H1 (cell line): ENCODE results near the gene NXN. TPM values are rescaled to one million over a fixed set of nuclear protein-coding genes. Genes with fewer than 3 reads are reported as not detected.

Experiments used
- CTCF ChIA-PET: fragments of 300-600 bp; sonication (Branson Sonifier 250); formaldehyde crosslinking; loops from one replicate; lab custom pipeline; 2021; ENCODE audit not compliant: partially characterized antibody; lab: Charles Lee
- POLR2A ChIA-PET: fragments of 300-600 bp; sonication (Branson Sonifier 250); formaldehyde crosslinking; loops from one replicate; lab custom pipeline; 2021; ENCODE audit warnings: inconsistent platforms; ENCODE audit not compliant: partially characterized antibody; lab: Charles Lee
- DNase-seq, 2 experiments: peaks; one replicate each; pipeline versions ENCODE4 v3.0.0 to v3.0.0-alpha.2; 2010 to 2022; ENCODE audit warnings: low spot score in 2 of 2, low read depth in 1 of 2, mixed read lengths in 1 of 2
- FAIRE-seq: peaks from 2 replicates; lab custom pipeline; 2011; peaks lifted over from hg19 to GRCh38; lab: Jason Lieb, UNC
- H2AFZ ChIP-seq: 2 replicates; pipeline ENCODE4 v1.8.1; 2012; ENCODE audit warnings: low read length, inconsistent platforms
- H2AK5ac ChIP-seq: 2 replicates; pipeline ENCODE4 v1.6.1; 2013; ENCODE audit warnings: low read depth, low read length
- H2BK120ac ChIP-seq: replicated peaks from 2 replicates; pipeline ENCODE3; 2013; ENCODE audit warnings: low read depth, low read length, inconsistent platforms
- H2BK12ac ChIP-seq: 2 replicates; pipeline ENCODE4 v1.6.1; 2013; ENCODE audit warnings: low read depth, low read length
- H2BK15ac ChIP-seq: 2 replicates; pipeline ENCODE4 v1.6.1; 2013; ENCODE audit warnings: low read length
- H2BK20ac ChIP-seq: 2 replicates; pipeline ENCODE4 v1.6.1; 2013; ENCODE audit warnings: low read length
- H2BK5ac ChIP-seq: 2 replicates; pipeline ENCODE4 v1.6.1; 2013; ENCODE audit warnings: low read depth, low read length
- H3K14ac ChIP-seq: 2 replicates; pipeline ENCODE4 v1.6.1; 2013; ENCODE audit warnings: inconsistent platforms; ENCODE audit not compliant: insufficient read length
- H3K18ac ChIP-seq: 2 replicates; pipeline ENCODE4 v1.6.1; 2013; ENCODE audit warnings: low read length; ENCODE audit errors: extremely low read depth
- H3K23ac ChIP-seq: 2 replicates; pipeline ENCODE4 v1.6.1; 2013; ENCODE audit warnings: inconsistent platforms; ENCODE audit not compliant: insufficient read length
- H3K23me2 ChIP-seq: 2 replicates; pipeline ENCODE4 v1.6.1; 2013; ENCODE audit warnings: low read depth, low read length
- H3K27ac ChIP-seq: 2 replicates; pipeline ENCODE4 v1.6.1; 2011; ENCODE audit warnings: low read depth, low read length, inconsistent platforms
- H3K27me3 ChIP-seq, 4 experiments: replicated peaks in 1 of 4; 1 replicate in 1 of 4; 2 replicates in 3 of 4; pipeline versions ENCODE4 v1.6.1 to v1.8.1; 2011 to 2013; ENCODE audit warnings: low read length in 3 of 4, mild to moderate bottlenecking in 3 of 4, inconsistent platforms in 2 of 4, mixed read lengths in 2 of 4, moderate library complexity in 1 of 4; ENCODE audit not compliant: control insufficient read depth in 3 of 4, insufficient read depth in 3 of 4; ENCODE audit errors: extremely low read depth in 1 of 4
- H3K36me3 ChIP-seq, 4 experiments: 2 replicates each; pipeline versions ENCODE4 v1.6.1 to v1.8.1; 2011 to 2013; ENCODE audit warnings: mild to moderate bottlenecking in 4 of 4, low read length in 3 of 4, moderate library complexity in 2 of 4, control low read depth in 1 of 4, inconsistent platforms in 1 of 4; ENCODE audit not compliant: insufficient read depth in 4 of 4, control insufficient read depth in 2 of 4
- H3K4ac ChIP-seq: replicated peaks from 2 replicates; pipeline ENCODE3; 2013; ENCODE audit warnings: low read length, low read depth, mixed read lengths, inconsistent platforms; ENCODE audit not compliant: insufficient read length
- H3K4me1 ChIP-seq, 4 experiments: replicated peaks in 1 of 4; 1 replicate in 1 of 4; 2 replicates in 3 of 4; pipeline versions ENCODE4 v1.6.1 to v1.8.1; 2011 to 2013; ENCODE audit warnings: low read length in 3 of 4, inconsistent platforms in 2 of 4, mixed read lengths in 1 of 4; ENCODE audit not compliant: insufficient read depth in 4 of 4, control insufficient read depth in 3 of 4
- H3K4me2 ChIP-seq, 2 experiments: 2 replicates each; pipeline versions ENCODE4 v1.6.1 to v1.8.1; 2011 to 2013; ENCODE audit warnings: low read depth in 2 of 2, low read length in 2 of 2, control low read depth in 1 of 2, inconsistent platforms in 1 of 2, mild to moderate bottlenecking in 1 of 2; ENCODE audit not compliant: insufficient read depth in 1 of 2
- H3K4me3 ChIP-seq, 4 experiments: fragments of 200-600, 300-600 bp in 1 of 4; sonication (generic), shearing (Covaris generic), sonication (Bioruptor Twin) in 1 of 4; 2 replicates each; pipeline versions ENCODE4 v1.5.1 to v1.8.1; 2011 to 2016; ENCODE audit warnings: low read length in 4 of 4, low read depth in 3 of 4, control low read depth in 2 of 4, inconsistent platforms in 2 of 4, mild to moderate bottlenecking in 2 of 4, mixed read lengths in 1 of 4, moderate library complexity in 1 of 4; ENCODE audit not compliant: insufficient read depth in 2 of 4; ENCODE audit errors: extremely low read depth in 1 of 4
- H3K56ac ChIP-seq: replicated peaks from 2 replicates; pipeline ENCODE3; 2013; ENCODE audit warnings: low read depth, mild to moderate bottlenecking, mixed read lengths, low read length, inconsistent platforms; ENCODE audit not compliant: insufficient read length
- H3K79me1 ChIP-seq: 2 replicates; pipeline ENCODE4 v1.6.1; 2013; ENCODE audit warnings: low read depth, low read length, control low read depth
- H3K79me2 ChIP-seq, 2 experiments: 2 replicates each; pipeline versions ENCODE4 v1.6.1 to v1.8.1; 2012 to 2013; ENCODE audit warnings: low read length in 2 of 2, mild to moderate bottlenecking in 2 of 2, inconsistent platforms in 1 of 2; ENCODE audit not compliant: insufficient read depth in 2 of 2, control insufficient read depth in 1 of 2
- H3K9ac ChIP-seq, 4 experiments: replicated peaks in 1 of 4; 1 replicate in 1 of 4; 2 replicates in 3 of 4; pipeline versions ENCODE4 v1.6.1 to v1.8.1; 2011 to 2013; ENCODE audit warnings: low read depth in 3 of 4, low read length in 3 of 4, control low read depth in 2 of 4, mild to moderate bottlenecking in 2 of 4, moderate library complexity in 2 of 4, inconsistent platforms in 1 of 4; ENCODE audit errors: extremely low read depth in 1 of 4
- H3K9me3 ChIP-seq, 2 experiments: 2 replicates each; pipeline versions ENCODE4 v1.6.1 to v1.8.1; 2012 to 2013; ENCODE audit warnings: mild to moderate bottlenecking in 2 of 2, moderate library complexity in 2 of 2, control low read depth in 1 of 2, inconsistent platforms in 1 of 2, low read depth in 1 of 2, low read length in 1 of 2, mixed read lengths in 1 of 2; ENCODE audit not compliant: insufficient read depth in 2 of 2
- H4K20me1 ChIP-seq, 2 experiments: replicated peaks in 1 of 2; 2 replicates each; pipeline versions ENCODE3 to v1.8.1; 2011 to 2013; ENCODE audit warnings: inconsistent platforms in 2 of 2, low read length in 2 of 2, mild to moderate bottlenecking in 1 of 2; ENCODE audit not compliant: insufficient read depth in 2 of 2, control insufficient read depth in 1 of 2
- H4K5ac ChIP-seq: 2 replicates; pipeline ENCODE4 v1.6.1; 2013; ENCODE audit warnings: low read length, low read depth, mixed read lengths, inconsistent platforms; ENCODE audit not compliant: insufficient read length
- H4K8ac ChIP-seq: 2 replicates; pipeline ENCODE4 v1.8.0; 2013; ENCODE audit warnings: mild to moderate bottlenecking, moderate library complexity, low read length, inconsistent platforms; ENCODE audit not compliant: insufficient read depth; ENCODE audit errors: extremely low read depth
- H4K91ac ChIP-seq: replicated peaks from 2 replicates; pipeline ENCODE3; 2013; ENCODE audit warnings: low read length, mixed read lengths, inconsistent platforms; ENCODE audit not compliant: insufficient read length
- CBX5 ChIP-seq: fragments of 300-800, 300-1000 bp; sonication (generic); IDR thresholded peaks from 2 replicates; pipeline ENCODE4 v1.7.1; 2016; ENCODE audit warnings: antibody characterized with exemption, low read length, low read depth
- SIRT6 ChIP-seq: IDR thresholded peaks from one replicate; pipeline ENCODE4 v1.7.1; 2012; ENCODE audit warnings: low read length, inconsistent platforms
- WGBS, 2 experiments: shearing (Covaris generic) in 1 of 2; methylation state at CpG; one replicate each; pipeline versions ENCODE4 v1.1.6 to v1.1.7; 2013 to 2015; ENCODE audit warnings: low lambda C conversion rate in 2 of 2, mixed read lengths in 2 of 2, inconsistent platforms in 1 of 2, low coverage in 1 of 2, missing lambda C conversion rate in 1 of 2; ENCODE audit not compliant: insufficient replicate concordance in 2 of 2, insufficient coverage in 1 of 2, insufficient read length in 1 of 2; ENCODE audit errors: extremely low coverage in 1 of 2, missing lambda C conversion rate in 1 of 2; 5-methylcytosine and 5-hydroxymethylcytosine counted together
- polyA plus RNA-seq, 7 experiments: library from polyadenylated mRNA; depleted of rRNA in 3 of 7; stranded (reverse) in 5 of 7; unstranded in 2 of 7; fragments of >200 nt in 5 of 7; fragments of 200-250 nt in 2 of 7; gene quantifications; 1 replicate in 5 of 7; 2 replicates in 1 of 7; 4 replicates in 1 of 7; pipeline versions ENCODE4 v1.2.1 to v1.2.3, GENCODE V29; 2011 to 2013; ENCODE audit warnings: missing spikeins in 2 of 7, mixed read lengths in 2 of 7
- total RNA-seq: library from RNA; stranded (reverse); fragmentation: NEBNext Ultra II Directional; extraction: Animal tissue kit (Norgen Biotek cat#: 25700); gene quantifications from 2 replicates; pipeline ENCODE4 v1.2.1, GENCODE V29; 2021
- TF ChIP-seq, protein P1 (sequence below): IDR thresholded peaks from 2 replicates; pipeline ENCODE4 v1.6.1; 2011; ENCODE audit warnings: low read depth, mild to moderate bottlenecking, low read length; ENCODE audit not compliant: insufficient read depth

The NXN gene
- total and polyA plus RNA-seq, 2 of the 8 experiments (the other 6 are each of a cell fraction or from before 2014, with no cell fraction given), result 94.1 to 107 TPM

DNA sequence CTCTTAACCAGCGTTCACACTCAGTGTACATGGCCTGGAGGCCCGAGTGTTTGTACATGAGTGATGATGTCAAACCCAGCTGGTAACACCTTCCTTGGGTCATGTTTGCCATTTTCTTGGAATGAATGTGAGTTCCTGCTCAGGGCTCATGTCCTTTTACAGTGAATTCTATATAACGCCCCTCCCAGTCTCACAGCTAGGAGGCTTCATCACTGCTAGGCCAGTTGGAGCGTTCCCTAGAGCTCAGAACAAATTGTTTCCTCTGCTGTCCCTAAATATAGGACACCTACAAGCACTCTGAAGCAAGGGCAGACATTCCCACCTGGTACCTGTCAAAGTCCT, 22.8 kb upstream of the NXN start:
- FAIRE-seq (no peak), DNase-seq (no peak)
- Histone ChIP-seq H3K56ac (no peak overlapping the region), H4K8ac (no peak overlapping the region), H3K79me2 (peaks cover 0 to 10% of the 10 kb centered on the region in 2 experiments; a peak in 2 of 4 replicates), H2BK20ac (no peak overlapping the region), H3K79me1 (peaks cover 7% of the 10 kb centered on the region; the same call in 1 of the 2 replicates), H3K4me3 (no peak overlapping the region), H3K14ac (no peak overlapping the region), H3K23me2 (no peaks in the 10 kb centered on the region), H2BK15ac (no peak overlapping the region), H4K91ac (no peak overlapping the region), H4K20me1 (peaks cover 2 to 4% of the 10 kb centered on the region in 2 experiments), H2AK5ac (no peak overlapping the region), H3K4me2 (no peak overlapping the region), H4K5ac (no peak overlapping the region), H3K4ac (no peak overlapping the region), H3K27ac (no peak overlapping the region), H3K9ac (no peak overlapping the region), H3K36me3 (peaks cover 6 to 28% (median 17%) of the 10 kb centered on the region in 4 experiments), H2BK5ac (no peak overlapping the region), H3K23ac (no peak overlapping the region), H2BK12ac (no peak overlapping the region), H3K9me3 (no peaks in the 10 kb centered on the region), H2BK120ac (no peak overlapping the region), H3K4me1 (peaks cover 0 to 5% (median 1%) of the 10 kb centered on the region in 4 experiments; a peak in 5 of 7 replicates), H2AFZ (no peak overlapping the region), H3K27me3 (no peaks in the 10 kb centered on the region), H3K18ac (no peak overlapping the region)
- 90% methylated on average over 4 of the region's 4 CpGs; no CpG with 5 or more reads in 1 of the 2 experiments for WGBS, 2 experiments
- ChIA-PET POLR2A (interaction anchor here (1.4 kb wide), 1 partner anchor 10 kb away, joined by 6 read pairs; no protein-coding TSS in a partner anchor), CTCF (interaction anchor here (0.6 to 12.7 kb wide), 6 partner anchors 12 to 287 kb away, joined by 3 to 144 read pairs (median 3); no protein-coding TSS in a partner anchor)
- TF ChIP-seq, protein P1, sequence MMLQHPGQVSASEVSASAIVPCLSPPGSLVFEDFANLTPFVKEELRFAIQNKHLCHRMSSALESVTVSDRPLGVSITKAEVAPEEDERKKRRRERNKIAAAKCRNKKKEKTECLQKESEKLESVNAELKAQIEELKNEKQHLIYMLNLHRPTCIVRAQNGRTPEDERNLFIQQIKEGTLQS, result no peak
- TF ChIP-seq SIRT6 (no peak), CBX5 (no peak)
